ENCODE data around the gene KCNG3.

Gene KCNG3, protein sequence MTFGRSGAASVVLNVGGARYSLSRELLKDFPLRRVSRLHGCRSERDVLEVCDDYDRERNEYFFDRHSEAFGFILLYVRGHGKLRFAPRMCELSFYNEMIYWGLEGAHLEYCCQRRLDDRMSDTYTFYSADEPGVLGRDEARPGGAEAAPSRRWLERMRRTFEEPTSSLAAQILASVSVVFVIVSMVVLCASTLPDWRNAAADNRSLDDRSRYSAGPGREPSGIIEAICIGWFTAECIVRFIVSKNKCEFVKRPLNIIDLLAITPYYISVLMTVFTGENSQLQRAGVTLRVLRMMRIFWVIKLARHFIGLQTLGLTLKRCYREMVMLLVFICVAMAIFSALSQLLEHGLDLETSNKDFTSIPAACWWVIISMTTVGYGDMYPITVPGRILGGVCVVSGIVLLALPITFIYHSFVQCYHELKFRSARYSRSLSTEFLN

DNA sequence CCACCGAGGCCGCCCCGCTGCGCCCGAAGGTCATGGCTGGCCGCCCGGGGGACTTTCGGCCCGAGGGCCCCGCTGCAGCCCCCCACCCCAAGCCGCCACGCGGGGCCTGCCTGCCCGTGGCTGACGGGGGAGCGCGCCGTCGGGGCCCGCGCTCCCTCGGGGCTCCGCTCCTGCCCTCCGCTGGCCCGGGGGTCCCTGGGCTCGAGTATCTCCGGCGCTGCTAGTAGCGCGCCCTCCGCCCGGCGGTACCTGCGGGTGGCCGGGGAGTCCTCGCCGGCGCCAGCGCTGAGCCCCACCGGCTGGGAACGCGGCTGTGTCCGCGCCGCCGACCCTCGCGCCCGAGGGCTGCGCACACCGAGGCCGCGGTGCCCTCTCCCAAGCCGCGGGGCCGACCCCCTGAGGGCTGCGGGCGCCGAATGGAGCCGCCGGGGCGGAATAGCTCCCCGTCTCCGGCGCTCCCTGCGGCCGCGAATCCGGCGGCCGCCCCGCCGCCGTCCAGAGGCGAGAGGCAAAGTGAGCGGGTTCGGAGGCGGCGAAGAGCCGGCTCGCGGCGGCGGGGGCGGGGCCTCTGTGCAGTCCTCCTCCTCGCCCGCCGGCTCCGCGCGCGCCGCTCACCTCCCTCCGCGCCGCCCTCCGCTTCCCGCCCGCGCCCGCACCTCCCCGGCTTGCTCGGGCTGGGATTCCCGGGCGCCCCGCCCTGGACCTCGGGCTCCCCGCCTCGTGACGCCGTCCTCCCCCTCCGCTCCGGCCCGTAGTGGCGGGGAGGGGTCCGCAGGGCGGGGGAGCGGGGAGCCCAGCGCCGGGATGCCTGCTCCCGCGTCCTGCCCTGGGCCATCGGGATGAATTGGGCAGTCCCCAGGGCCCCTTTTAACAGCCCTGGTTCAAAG is at the start of gene KCNG3:
KCNG3 (minus strand) TSS at position 515 of the 887 bp plus-strand sequence; CDS start at position 34, 481 bp downstream.
- DNase-seq: peak; percentile 58

- DNase-seq: no peak
Measured at GRCh38 chr2:42542871-42543270, 49.1 kb upstream of the KCNG3 start.

GRCh38 chr2:42537493-42537892 is 43.7 kb upstream of the KCNG3 start:
- DNase-seq: no peak

DNA sequence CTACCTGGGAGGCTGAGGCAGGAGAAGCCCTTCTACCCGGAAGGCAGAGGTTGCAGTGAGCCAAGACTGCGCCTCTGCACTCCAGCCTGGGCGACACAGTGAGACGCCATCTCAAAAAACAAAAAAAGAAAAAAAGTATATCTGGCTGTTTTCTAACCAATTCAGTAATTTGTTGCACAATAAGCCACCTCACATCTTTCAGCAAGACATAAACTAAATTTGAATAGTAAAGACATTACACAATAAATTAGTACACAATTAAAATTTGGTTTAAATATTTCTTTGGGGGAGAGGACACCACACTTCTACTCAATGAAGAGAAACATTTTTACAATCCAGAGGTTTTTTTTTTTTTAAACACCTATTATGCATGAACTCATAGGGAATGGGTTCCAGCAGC is 38.6 kb upstream of the KCNG3 start:
- no peak for DNase-seq

GRCh38 chr2:42523341-42523740 is 29.6 kb upstream of the KCNG3 start:
- DNase-seq: no peak

GRCh38 chr2:42522035-42522434 is 28.3 kb upstream of the KCNG3 start:
- no peak for DNase-seq

GRCh38 chr2:42519624-42520023 is 25.8 kb upstream of the KCNG3 start:
- no peak for DNase-seq

DNA sequence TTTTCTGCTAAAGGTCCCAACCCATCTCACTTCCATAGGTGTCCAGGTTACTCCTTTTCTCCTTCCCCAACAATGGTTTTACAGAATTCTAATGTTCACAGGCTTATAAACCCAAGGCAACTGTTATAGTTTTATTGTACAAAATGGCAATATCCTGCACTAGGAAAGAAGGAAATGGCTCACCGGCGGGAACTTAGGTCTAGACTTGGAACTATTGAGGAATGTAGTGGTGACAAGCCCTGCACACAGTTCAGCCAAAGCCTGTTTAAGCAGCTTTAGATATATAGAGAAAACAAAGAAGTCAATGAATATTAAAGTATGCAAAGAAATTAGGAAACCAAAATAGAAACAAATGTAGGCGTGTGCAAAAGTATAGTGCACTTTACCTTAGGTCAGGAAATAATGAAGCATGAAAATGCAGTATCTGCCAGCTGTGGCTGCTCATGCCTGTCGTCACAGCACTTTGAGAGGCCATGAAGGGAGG is 22.7 kb upstream of the KCNG3 start:
- no peak for DNase-seq

DNA sequence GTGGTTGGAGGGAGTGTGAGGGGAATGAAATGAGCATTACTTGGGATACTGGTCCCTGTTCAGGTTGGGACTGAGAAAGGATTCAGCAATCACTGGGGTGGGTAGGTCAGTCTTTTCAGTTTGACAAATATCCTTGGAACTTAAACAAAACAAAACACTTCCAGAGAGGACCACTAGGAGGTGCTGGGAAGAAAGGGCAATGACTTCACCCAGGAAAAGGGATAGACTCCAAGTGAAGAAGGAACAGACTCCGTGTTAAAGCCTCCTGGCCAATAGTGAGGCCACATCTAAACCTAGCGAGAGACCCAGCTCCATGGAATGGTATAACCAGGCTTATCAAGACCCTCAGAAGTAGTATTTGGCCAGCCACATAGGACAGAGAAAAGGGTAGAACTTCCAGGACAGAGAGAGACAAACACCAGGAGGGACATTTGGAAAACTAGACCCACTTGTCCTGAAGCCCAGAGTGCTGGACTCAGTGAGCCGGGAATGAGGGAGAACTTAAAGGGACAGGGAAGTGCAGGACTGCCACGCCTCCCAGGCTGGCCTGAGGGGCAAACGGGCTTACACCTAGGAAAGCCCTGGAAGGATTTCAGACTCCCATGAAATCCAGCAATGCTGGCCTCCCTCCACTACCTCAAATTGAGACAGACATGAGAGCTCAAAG is 19.6 kb upstream of the KCNG3 start:
- no peak for DNase-seq

DNA sequence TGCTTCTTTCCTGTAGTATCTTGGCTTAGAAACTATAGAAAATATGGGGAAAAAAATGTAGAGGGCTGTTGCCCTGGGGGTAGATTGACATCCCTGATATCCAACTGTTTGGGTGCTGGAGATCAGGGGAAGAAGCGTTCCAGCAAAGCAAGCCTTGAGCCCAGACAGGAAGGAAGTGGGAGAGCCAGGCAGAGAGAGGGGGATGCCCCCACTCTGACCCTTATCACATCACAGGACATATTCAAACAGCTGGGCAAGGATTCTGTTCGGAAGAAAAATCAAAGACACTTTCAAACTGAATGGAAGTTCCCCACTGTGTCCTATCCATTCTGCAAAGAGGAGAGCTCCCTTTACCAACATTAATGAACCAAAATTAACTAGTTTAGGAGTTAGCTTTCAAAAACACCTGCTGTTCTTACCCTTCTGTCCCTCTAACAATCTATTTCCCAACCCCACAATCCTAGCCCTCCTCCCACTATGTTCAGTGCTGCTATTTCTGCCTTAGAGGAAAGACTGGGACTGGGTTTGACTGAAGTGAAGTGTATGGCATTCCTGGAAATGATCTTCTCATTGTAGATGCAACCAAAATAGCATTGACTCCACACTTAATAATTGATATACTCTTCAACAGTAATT is 16.9 kb upstream of the KCNG3 start:
- no peak for DNase-seq

DNA sequence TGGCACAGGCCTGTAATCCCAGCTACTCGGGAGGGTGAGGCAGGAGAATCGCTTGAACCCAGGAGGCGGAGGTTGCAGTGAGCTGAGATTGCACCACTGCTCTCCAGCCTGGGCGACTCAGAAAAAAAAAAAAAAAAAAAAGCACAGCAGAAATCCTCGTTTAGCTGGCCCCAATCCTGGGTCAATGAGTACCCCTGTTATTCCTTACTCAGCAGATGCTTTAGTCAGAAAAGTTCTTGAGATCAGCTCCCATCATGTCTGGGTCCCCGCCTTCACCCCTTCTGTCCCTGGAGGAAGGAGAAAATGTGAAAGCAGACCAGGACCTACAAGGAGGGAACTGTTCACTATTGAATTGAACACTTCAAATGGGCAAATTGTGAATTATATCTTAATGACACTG is 16.4 kb upstream of the KCNG3 start:
- DNase-seq: no peak

- no peak for DNase-seq
Measured at GRCh38 chr2:42504364-42505230, 10.8 kb upstream of the KCNG3 start.

DNA sequence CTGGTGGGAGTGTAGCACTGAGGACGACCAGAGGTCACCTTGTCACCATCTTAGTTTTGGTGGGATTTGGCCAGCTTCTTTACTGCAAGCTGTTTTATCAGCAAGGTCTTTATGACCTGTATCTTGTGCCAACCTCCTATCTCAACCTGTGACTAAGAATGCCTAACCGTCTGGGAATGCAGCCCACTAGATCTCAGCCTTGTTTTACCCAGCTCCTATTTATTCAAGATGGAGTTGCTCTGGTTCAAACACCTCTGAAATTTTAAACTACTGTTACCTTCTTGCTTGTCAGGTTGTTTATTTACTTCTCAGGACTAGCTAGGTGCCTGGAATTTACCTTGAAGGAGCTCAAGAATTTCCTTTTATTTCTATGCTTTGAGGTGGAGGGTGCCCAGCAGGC is 9.5 kb upstream of the KCNG3 start:
- no peak for DNase-seq

GRCh38 chr2:42498497-42498896 is 4.7 kb upstream of the KCNG3 start:
- DNase-seq: no peak

DNA sequence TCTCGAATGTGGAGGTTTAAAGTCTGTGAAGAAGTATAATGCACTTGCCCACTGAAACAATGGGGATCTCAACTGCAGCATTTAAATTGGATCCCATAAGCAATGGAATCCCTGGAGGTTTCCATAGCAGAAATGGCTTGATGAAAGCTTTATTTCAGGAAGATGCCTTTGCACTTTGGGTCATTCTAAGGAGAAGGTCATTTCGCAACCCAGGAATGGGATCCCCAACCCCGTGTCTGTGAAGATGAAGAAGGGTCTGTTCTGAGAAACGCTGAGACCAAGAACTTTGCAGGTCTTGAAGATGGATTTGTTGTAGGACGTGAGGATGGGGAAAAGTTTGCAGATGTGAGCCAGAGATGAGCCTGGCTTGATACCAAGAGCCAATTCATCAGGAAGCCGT is 1.8 kb upstream of the KCNG3 start:
- no peak for DNase-seq

- no peak for DNase-seq
Measured at GRCh38 chr2:42495234-42495581, 1.4 kb upstream of the KCNG3 start.

DNA sequence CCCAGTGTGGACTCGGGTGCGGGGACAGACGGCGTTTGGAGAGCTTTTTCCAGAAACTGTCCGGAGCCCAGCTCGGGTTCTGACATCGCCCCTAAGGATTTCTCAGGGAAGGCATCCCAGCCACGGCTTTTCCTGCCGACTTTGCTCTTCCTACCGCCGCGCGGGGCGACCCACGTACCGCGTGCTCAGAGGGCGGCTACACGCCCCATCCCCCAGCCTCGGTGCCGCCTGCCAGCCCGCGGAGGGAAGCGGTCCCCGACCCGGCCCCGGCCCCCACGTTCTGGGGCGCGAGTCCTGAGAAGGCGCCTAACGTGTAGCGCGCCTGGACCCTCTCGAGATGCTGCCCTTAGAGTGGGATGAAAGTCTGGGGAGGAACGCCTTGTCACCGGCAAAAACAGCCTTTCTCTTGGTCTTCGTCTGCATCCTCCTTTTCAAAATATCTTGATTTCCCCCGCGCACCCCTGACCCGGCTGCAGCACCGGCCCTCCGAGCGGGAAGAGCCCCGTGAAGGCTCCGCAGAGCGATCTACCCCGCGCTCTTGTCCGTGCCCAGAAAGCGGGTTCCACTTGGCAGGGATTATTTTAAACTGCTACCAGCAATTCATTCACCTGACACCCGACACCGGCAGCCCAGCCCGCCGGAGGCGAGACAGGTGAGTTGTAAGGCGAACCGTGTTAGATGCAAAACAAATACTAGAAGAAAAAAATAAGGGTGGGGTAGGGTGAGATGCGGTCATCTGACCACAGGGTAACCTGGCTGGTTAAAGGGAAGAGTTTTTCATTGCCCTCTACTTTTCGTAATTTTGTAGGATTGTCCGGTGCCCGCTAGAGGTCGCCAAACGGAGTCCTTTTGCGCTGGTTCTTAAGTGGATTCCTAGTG is 812 bp upstream of the KCNG3 start:
- DNase-seq: peak; percentile 74

DNA sequence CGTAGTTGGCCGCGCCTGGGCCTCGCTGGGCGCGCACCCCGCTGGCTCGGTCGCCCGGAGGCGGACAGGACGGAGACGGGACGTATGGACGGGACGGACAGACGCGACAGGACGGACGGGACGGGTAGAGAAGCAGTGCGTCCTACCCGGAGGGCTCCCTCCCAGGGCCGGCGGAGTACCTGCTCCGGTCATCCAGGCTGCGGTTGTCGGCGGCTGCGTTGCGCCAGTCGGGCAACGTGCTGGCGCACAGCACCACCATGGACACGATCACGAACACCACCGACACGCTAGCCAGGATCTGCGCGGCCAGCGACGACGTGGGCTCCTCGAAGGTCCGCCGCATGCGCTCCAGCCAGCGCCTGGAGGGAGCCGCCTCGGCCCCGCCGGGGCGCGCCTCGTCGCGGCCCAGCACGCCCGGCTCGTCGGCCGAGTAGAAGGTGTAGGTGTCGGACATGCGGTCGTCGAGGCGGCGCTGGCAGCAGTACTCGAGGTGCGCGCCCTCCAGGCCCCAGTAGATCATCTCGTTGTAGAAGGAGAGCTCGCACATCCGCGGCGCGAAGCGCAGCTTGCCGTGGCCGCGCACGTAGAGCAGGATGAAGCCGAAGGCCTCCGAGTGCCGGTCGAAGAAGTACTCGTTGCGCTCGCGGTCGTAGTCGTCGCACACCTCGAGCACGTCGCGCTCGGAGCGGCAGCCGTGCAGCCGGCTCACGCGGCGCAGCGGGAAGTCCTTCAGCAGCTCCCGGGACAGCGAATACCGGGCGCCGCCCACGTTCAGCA is 903 bp downstream of the KCNG3 start:
- peak; percentile 26 for DNase-seq

DNA sequence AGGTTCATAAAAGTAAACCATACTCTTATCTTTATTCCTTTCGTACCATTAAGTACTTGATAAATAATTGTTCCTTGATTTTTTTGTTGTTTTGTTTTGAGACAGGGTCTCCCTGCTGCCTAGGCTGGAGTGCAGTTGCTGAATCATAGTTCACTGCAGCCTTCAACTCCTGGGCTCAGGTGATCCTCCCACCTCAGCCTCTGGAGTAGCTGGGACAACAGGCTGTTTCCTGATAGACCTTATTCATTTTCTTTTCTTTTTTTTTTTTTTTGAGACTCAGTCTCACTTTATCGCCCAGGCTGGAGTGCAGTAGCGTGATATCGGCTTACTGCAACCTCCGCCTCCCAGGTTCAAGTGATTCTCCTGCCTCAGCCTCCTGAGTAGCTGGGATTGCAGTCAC is 5.5 kb downstream of the KCNG3 start:
- DNase-seq: no peak
